ENCODE results near the gene SEPHS1. TPM values are rescaled to one million over a fixed set of nuclear protein-coding genes. Genes with fewer than 3 reads are reported as not detected.

SEPHS1 gene
- total RNA-seq, 1 donor from 2014 or later, result 127 TPM

DNA sequence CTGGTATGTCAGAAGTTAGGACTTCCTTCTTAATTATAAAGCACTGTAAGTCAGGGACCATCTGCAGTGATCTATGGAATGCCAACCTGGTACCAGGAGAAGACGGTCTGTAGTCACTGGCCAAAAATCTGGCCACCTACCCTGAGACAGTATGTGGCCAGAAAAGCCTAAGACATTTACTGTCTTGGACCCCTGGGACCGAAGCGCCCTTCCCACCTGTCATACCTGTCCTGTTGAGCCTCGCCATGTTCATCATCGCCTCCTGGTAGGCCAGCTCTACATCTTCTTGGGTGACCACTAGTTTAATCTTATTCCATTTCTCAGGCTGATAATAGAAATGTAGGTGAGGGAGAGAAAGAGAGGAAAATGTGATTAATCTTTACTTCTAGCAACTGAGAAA lies 20.0 kb downstream of the SEPHS1 start:
- Mint-ChIP-seq H3K27me3 (no peaks in the 10 kb centered on the region), H3K4me1 (ENCODE audit: low read depth) (no peaks in the 10 kb centered on the region), H3K36me3 (ENCODE audit: insufficient read depth) (peaks cover 53% of the 10 kb centered on the region), H3K27ac (no peak overlapping the region), H3K4me3 (ENCODE audit: low read depth) (no peak overlapping the region), H3K9me3 (ENCODE audit: low read depth) (no peaks in the 10 kb centered on the region)
- TF ChIP-seq, protein P1, sequence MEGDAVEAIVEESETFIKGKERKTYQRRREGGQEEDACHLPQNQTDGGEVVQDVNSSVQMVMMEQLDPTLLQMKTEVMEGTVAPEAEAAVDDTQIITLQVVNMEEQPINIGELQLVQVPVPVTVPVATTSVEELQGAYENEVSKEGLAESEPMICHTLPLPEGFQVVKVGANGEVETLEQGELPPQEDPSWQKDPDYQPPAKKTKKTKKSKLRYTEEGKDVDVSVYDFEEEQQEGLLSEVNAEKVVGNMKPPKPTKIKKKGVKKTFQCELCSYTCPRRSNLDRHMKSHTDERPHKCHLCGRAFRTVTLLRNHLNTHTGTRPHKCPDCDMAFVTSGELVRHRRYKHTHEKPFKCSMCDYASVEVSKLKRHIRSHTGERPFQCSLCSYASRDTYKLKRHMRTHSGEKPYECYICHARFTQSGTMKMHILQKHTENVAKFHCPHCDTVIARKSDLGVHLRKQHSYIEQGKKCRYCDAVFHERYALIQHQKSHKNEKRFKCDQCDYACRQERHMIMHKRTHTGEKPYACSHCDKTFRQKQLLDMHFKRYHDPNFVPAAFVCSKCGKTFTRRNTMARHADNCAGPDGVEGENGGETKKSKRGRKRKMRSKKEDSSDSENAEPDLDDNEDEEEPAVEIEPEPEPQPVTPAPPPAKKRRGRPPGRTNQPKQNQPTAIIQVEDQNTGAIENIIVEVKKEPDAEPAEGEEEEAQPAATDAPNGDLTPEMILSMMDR (IDR thresholded peaks at IDR 0.05; ENCODE audit: unreplicated experiment), result no peak
- DNase-seq (ENCODE audit: low spot score, unreplicated experiment), result no peak

GRCh38 chr10:13327534-13327933 lies 20.6 kb downstream of the SEPHS1 start:
- no peak for DNase-seq (ENCODE audit: low spot score, unreplicated experiment)
- Mint-ChIP-seq H3K4me3 (ENCODE audit: low read depth) (no peak overlapping the region), H3K27me3 (no peaks in the 10 kb centered on the region), H3K27ac (peak overlapping the region; percentile 85), H3K4me1 (ENCODE audit: low read depth) (no peaks in the 10 kb centered on the region), H3K9me3 (ENCODE audit: low read depth) (no peaks in the 10 kb centered on the region), H3K36me3 (ENCODE audit: insufficient read depth) (peaks cover 56% of the 10 kb centered on the region)
- TF ChIP-seq, protein P1 (IDR thresholded peaks at IDR 0.05; ENCODE audit: unreplicated experiment), result no peak

DNA sequence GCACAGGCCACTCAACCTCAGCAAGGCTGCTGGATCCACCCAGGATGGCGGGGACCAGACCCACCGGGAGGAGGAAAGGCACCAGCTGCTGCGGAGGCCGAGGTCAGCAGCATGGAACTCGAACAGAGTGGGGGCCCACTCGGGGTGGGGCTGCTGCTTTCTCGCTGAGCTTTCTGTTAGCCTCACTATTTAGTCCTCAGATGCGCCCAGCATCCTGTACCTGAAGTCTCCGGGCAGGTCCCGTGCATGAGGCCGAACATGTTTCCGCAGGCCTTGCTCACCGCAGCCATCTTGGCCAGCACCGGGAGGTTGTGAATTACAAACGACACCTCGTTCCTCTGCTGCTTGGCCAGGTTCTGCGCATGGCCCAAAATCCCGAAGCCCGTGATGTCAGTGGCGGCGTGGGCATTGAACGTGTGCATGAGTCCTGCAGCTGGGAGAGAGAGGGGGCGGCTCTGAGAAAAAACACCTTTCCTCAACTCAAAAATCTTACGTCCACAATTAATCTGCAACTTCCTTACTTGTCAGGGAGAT lies 25.4 kb downstream of the SEPHS1 start:
- TF ChIP-seq, protein P1 (IDR thresholded peaks at IDR 0.05; ENCODE audit: unreplicated experiment), result no peak
- H3K36me3 Mint-ChIP-seq (ENCODE audit: insufficient read depth), result peaks cover 38% of the 10 kb centered on the region
- H3K9me3 Mint-ChIP-seq (ENCODE audit: low read depth), result no peaks in the 10 kb centered on the region
- no peak overlapping the region for H3K4me3 Mint-ChIP-seq (ENCODE audit: low read depth)
- DNase-seq (ENCODE audit: low spot score, unreplicated experiment), result no peak
- no peaks in the 10 kb centered on the region for H3K27me3 Mint-ChIP-seq
- H3K27ac Mint-ChIP-seq, result no peak overlapping the region
- H3K4me1 Mint-ChIP-seq (ENCODE audit: low read depth), result no peaks in the 10 kb centered on the region

GRCh38 chr10:13321576-13321975 lies 26.5 kb downstream of the SEPHS1 start:
- DNase-seq (ENCODE audit: low spot score, unreplicated experiment), result no peak
- Mint-ChIP-seq H3K27ac (peak overlapping the region; percentile 7), H3K27me3 (no peaks in the 10 kb centered on the region), H3K9me3 (ENCODE audit: low read depth) (no peaks in the 10 kb centered on the region), H3K4me3 (ENCODE audit: low read depth) (no peak overlapping the region), H3K4me1 (ENCODE audit: low read depth) (no peaks in the 10 kb centered on the region), H3K36me3 (ENCODE audit: insufficient read depth) (peaks cover 37% of the 10 kb centered on the region)
- TF ChIP-seq, protein P1 (IDR thresholded peaks at IDR 0.05; ENCODE audit: unreplicated experiment), result no peak

GRCh38 chr10:13319166-13319565 lies 28.9 kb downstream of the SEPHS1 start:
- Mint-ChIP-seq H3K4me3 (ENCODE audit: low read depth) (no peak overlapping the region), H3K27ac (no peak overlapping the region), H3K36me3 (ENCODE audit: insufficient read depth) (peaks cover 22% of the 10 kb centered on the region), H3K4me1 (ENCODE audit: low read depth) (no peaks in the 10 kb centered on the region), H3K27me3 (no peaks in the 10 kb centered on the region), H3K9me3 (ENCODE audit: low read depth) (no peaks in the 10 kb centered on the region)
- no peak for DNase-seq (ENCODE audit: low spot score, unreplicated experiment)
- TF ChIP-seq, protein P1 (IDR thresholded peaks at IDR 0.05; ENCODE audit: unreplicated experiment), result no peak

Data from progenitor cell of endocrine pancreas (in vitro differentiated cells).